ENCODE results near the gene TTN. TPM values are rescaled to one million over a fixed set of nuclear protein-coding genes. Genes with fewer than 3 reads are reported as not detected.

Gene TTN
- total RNA-seq, 3 donors from 2014 or later = 1.3 to 8.6 (median 2.1) TPM

DNA sequence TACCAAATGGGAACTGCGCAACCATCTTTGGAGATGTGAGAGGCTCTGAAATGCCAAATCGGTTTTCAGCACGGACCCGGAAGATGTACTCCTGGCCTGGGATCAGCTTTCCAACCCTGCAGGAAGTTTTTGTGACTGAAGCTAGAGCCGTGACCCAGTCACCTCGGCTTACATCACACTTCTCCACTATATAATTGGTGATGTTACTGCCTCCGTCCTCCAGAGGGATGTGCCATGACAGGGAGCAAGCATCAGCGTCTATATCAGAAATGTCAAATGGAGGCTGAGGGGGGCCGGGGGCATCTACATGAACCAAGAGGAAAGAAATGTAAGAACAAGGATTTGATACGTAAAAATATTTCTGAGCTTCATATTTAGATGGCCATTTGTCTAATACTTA, 222.6 kb downstream of the TTN start:
- no peak overlapping the region for H3K4me3 ChIP-seq
- ATAC-seq (no peak), DNase-seq (no peak)
- intact Hi-C loops (cut with DNase I, micrococcal nuclease) = no loop called here
- H3K36me3 ChIP-seq (ENCODE audit: low read depth) = no peaks in the 10 kb centered on the region
- TF ChIP-seq, protein P1, sequence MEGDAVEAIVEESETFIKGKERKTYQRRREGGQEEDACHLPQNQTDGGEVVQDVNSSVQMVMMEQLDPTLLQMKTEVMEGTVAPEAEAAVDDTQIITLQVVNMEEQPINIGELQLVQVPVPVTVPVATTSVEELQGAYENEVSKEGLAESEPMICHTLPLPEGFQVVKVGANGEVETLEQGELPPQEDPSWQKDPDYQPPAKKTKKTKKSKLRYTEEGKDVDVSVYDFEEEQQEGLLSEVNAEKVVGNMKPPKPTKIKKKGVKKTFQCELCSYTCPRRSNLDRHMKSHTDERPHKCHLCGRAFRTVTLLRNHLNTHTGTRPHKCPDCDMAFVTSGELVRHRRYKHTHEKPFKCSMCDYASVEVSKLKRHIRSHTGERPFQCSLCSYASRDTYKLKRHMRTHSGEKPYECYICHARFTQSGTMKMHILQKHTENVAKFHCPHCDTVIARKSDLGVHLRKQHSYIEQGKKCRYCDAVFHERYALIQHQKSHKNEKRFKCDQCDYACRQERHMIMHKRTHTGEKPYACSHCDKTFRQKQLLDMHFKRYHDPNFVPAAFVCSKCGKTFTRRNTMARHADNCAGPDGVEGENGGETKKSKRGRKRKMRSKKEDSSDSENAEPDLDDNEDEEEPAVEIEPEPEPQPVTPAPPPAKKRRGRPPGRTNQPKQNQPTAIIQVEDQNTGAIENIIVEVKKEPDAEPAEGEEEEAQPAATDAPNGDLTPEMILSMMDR (IDR thresholded peaks at IDR 0.05) = no peak
- H3K9me3 ChIP-seq = no peaks in the 10 kb centered on the region
- H3K4me1 ChIP-seq (ENCODE audit: low read depth) = no peaks in the 10 kb centered on the region

DNA sequence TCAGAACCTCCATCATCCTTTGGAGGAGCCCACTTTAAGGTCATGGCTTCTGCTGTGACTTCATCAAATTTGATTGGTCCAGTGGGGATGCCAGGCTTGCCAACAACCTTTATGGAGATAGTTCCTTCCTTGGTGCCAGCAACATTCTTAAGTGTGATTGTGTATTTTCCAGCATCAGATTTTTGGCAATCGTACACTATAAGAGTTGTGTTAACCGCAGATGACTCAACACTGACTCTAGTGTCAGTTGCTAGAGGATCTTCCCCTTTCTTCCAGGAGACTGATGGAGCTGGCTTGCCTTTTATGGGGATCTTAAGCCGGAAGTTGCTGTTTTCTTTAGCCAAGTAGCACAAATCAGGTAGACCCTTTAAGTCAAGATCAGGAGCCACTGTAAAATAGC, 228.2 kb downstream of the TTN start:
- intact Hi-C loops (cut with DNase I, micrococcal nuclease) = no loop called here
- H3K36me3 ChIP-seq (ENCODE audit: low read depth) = no peaks in the 10 kb centered on the region
- TF ChIP-seq, protein P1 (IDR thresholded peaks at IDR 0.05) = no peak
- no peaks in the 10 kb centered on the region for H3K9me3 ChIP-seq
- H3K4me1 ChIP-seq (ENCODE audit: low read depth) = no peaks in the 10 kb centered on the region
- no peak overlapping the region for H3K4me3 ChIP-seq
- no peak for ATAC-seq
- no peak for DNase-seq

DNA sequence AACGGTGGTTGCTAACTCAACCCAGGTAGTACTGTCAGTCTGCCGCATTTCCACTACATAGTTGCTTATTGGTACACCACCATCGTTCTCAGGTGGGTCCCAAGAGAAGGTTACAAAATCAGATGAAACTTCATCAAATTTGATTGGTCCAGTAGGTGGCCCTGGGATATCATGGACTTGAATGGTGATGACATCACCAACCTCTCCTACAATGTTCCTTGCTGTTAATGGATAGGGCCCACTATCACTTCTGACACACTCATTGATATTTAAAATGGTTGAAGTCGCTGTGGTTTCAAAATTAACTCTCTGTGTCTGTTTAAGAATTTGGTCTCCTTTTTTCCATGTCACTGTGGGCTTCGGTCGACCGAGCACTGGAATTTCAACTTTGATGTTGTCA, 232.4 kb downstream of the TTN start:
- Histone ChIP-seq H3K9me3 (no peaks in the 10 kb centered on the region), H3K36me3 (ENCODE audit: low read depth) (no peaks in the 10 kb centered on the region)

DNA sequence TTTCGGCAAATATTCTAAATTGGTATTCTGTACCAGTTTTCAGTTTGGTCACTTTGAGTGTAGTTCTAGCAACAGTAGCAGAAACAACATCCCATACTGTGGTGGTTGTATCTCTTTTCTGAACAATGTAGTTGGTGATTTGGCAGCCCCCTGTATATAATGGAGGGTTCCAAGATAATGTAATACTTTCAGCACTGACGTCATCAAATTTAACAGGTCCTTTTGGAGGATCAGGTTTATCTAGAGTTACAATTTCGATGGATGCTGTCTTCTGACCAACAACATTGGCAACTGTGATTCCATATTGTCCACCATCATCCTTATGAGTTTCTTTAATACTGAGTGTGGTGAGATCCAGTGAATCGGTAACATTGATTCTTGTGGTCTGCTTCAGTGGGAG, 239.0 kb downstream of the TTN start:
- DNase-seq (no peak), ATAC-seq (no peak)
- intact Hi-C loops (cut with DNase I, micrococcal nuclease) = no loop called here
- peaks cover 5% of the 10 kb centered on the region for H3K9me3 ChIP-seq
- no peaks in the 10 kb centered on the region for H3K36me3 ChIP-seq (ENCODE audit: low read depth)
- no peak overlapping the region for H3K4me3 ChIP-seq
- H3K4me1 ChIP-seq (ENCODE audit: low read depth) = no peaks in the 10 kb centered on the region
- TF ChIP-seq, protein P1 (IDR thresholded peaks at IDR 0.05) = no peak

More for the DNA sequence above, 232.4 kb downstream of the TTN start:
- TF ChIP-seq, protein P1 (IDR thresholded peaks at IDR 0.05) = no peak
- intact Hi-C loops (cut with DNase I, micrococcal nuclease) = no loop called here
- ATAC-seq = no peak
- no peak overlapping the region for H3K4me3 ChIP-seq
- H3K4me1 ChIP-seq (ENCODE audit: low read depth) = no peaks in the 10 kb centered on the region
- DNase-seq = no peak

DNA sequence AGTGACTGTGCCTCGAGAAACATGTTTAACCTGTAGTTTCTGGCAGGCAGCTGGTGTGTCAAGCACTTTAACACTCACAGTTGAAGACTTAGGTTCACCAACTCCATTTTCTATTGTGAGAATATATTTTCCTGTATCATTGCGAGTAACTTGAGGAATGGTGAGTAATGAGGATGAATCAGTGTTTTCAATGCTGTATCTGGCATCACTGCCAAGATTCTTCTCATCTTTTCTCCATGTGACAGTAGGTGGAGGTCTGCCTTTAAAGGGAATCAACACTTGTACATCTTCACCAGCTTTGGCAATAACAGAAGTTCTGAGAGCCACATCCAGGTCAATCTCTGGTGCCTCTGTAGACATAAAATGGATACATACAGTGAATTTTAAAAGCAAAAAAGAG, 254.2 kb downstream of the TTN start:
- no peak overlapping the region for H3K4me3 ChIP-seq
- intact Hi-C loops (cut with DNase I, micrococcal nuclease) = no loop called here
- DNase-seq (no peak), ATAC-seq (no peak)
- H3K4me1 ChIP-seq (ENCODE audit: low read depth) = no peaks in the 10 kb centered on the region
- H3K9me3 ChIP-seq = no peaks in the 10 kb centered on the region
- TF ChIP-seq, protein P1 (IDR thresholded peaks at IDR 0.05) = no peak
- no peaks in the 10 kb centered on the region for H3K36me3 ChIP-seq (ENCODE audit: low read depth)

DNA sequence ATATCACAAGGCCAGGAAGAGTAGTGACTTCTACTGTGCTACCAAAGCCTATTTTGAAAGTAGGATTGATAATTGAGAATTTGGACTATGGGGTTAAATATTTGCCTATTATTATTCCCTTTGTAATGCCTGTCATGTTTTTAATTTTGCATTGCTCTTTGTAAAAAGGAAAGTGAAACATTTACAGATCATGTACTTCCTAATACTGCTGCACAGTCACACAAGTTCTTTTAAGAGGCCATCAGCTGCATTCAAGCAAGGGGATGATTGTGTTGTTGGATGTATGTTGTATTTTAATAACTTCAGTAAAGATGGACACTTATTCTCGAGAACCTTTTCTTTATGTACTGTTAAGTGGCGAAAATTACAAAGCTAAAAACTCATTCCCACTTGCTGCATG, 256.9 kb downstream of the TTN start:
- ATAC-seq (no peak), DNase-seq (no peak)
- intact Hi-C loops (cut with DNase I, micrococcal nuclease) = no loop called here
- TF ChIP-seq, protein P1 (IDR thresholded peaks at IDR 0.05) = no peak
- Histone ChIP-seq H3K4me3 (no peak overlapping the region), H3K4me1 (ENCODE audit: low read depth) (no peaks in the 10 kb centered on the region), H3K9me3 (no peaks in the 10 kb centered on the region), H3K36me3 (ENCODE audit: low read depth) (no peaks in the 10 kb centered on the region)
